ENCODE measurements around the gene INO80D. TPM values are rescaled to one million over a fixed set of nuclear protein-coding genes. Genes with fewer than 3 reads are reported as not detected.

INO80D gene
- total RNA-seq, 1 experiment from 2014 or later = 46.0 TPM

GRCh38 chr2:206054952-206055351, 31.0 kb downstream of the INO80D start:
- no peak overlapping the region for H2BK15ac ChIP-seq (ENCODE audit: low read depth, low read length)
- no peaks in the 10 kb centered on the region for H4K20me1 ChIP-seq (ENCODE audit: control insufficient read depth, insufficient read depth, insufficient read length)
- no peaks in the 10 kb centered on the region for H3K79me1 ChIP-seq (ENCODE audit: insufficient read depth, low read depth, low read length, poor library complexity, severe bottlenecking)
- H3K18ac ChIP-seq (ENCODE audit: insufficient read length, low read depth, low read length) = no peak overlapping the region
- H3K27ac ChIP-seq (ENCODE audit: insufficient read length, low read depth, low read length) = no peak overlapping the region
- no peak for DNase-seq
- H4K8ac ChIP-seq (replicated peaks; ENCODE audit: insufficient read length, low read depth, low read length) = no peak overlapping the region
- H3K56ac ChIP-seq (ENCODE audit: insufficient read length, low read depth, low read length) = no peak overlapping the region
- H4K5ac ChIP-seq (ENCODE audit: insufficient read length, low read depth, low read length) = no peak overlapping the region
- no peak overlapping the region for H3T11ph ChIP-seq (ENCODE audit: low read length)
- no peak for TF ChIP-seq CTCF (conservative IDR thresholded peaks at IDR 0.05)
- H2BK5ac ChIP-seq (ENCODE audit: insufficient read length, low read length) = no peak overlapping the region
- H2BK120ac ChIP-seq (ENCODE audit: low read depth, low read length, poor library complexity, severe bottlenecking) = no peak overlapping the region
- H3K27me3 ChIP-seq (ENCODE audit: insufficient read depth, low read length) = no peaks in the 10 kb centered on the region
- H3K4me2 ChIP-seq (ENCODE audit: insufficient read depth, insufficient read length, low read length) = no peak overlapping the region
- peaks cover 25 to 72% (median 42%) of the 10 kb centered on the region in 3 experiments; a peak in 6 of 7 replicates for H3K36me3 Mint-ChIP-seq (ENCODE audit: insufficient read depth in 1 of 3, low read depth in 3 of 3)
- H3K23me2 ChIP-seq (ENCODE audit: insufficient read length, low read depth, low read length, poor library complexity, severe bottlenecking) = no peaks in the 10 kb centered on the region
- no peaks in the 10 kb centered on the region for H3K9me3 ChIP-seq (ENCODE audit: control insufficient read depth, low read depth, low read length)
- H3K4ac ChIP-seq (ENCODE audit: low read depth, low read length) = no peak overlapping the region
- no peak overlapping the region for H4K91ac ChIP-seq (ENCODE audit: insufficient read length, low read depth, low read length)
- no peaks in the 10 kb centered on the region for H3K9me3 Mint-ChIP-seq
- H3K14ac ChIP-seq (ENCODE audit: insufficient read depth, low read length) = no peak overlapping the region
- H3K4me1 ChIP-seq (ENCODE audit: insufficient read depth, low read length) = no peaks in the 10 kb centered on the region
- no peak overlapping the region for H3K27ac Mint-ChIP-seq
- no peak overlapping the region for H2AK5ac ChIP-seq (ENCODE audit: insufficient read length, low read length)
- H2AFZ ChIP-seq (ENCODE audit: low read length) = no peak overlapping the region
- no peak overlapping the region for H3K9ac ChIP-seq (ENCODE audit: extremely low read depth, insufficient read length, low read length)
- H3K79me2 ChIP-seq (ENCODE audit: insufficient read depth, low read length) = no peaks in the 10 kb centered on the region; the same call in 1 of the 2 replicates
- H3K23ac ChIP-seq (ENCODE audit: insufficient read length, low read depth, low read length) = no peak overlapping the region
- H3K4me1 Mint-ChIP-seq = no peaks in the 10 kb centered on the region
- WGBS (ENCODE audit: extremely low coverage, insufficient read length, low lambda C conversion rate) = no CpG with 5 or more reads among the region's 3 CpGs
- H3K27me3 Mint-ChIP-seq (ENCODE audit: low read depth) = no peaks in the 10 kb centered on the region
- no peak overlapping the region for H2BK20ac ChIP-seq (ENCODE audit: low read depth, low read length, poor library complexity, severe bottlenecking)
- no peak overlapping the region for H3K4me3 Mint-ChIP-seq
- no peak overlapping the region for H2BK12ac ChIP-seq (ENCODE audit: insufficient read length, low read depth, low read length)

Data from H9 (cell line).